22Rv1 (cell line): Measurements from ENCODE around the gene UTY.

Experiments used
- CTCF ChIP-seq: fragments of 450-650 bp; IDR thresholded peaks from 2 replicates; pipeline ENCODE4 v1.5.1; 2017; ENCODE audit warnings: mild to moderate bottlenecking
- ZFX ChIP-seq: fragments of 450-650 bp; IDR thresholded peaks from 2 replicates; pipeline ENCODE4 v1.6.1; 2017; ENCODE audit warnings: antibody characterized with exemption, borderline replicate concordance

- TF ChIP-seq CTCF (no peak), ZFX (no peak)
Measured at GRCh38 chrY:13291199-13291598, 188.6 kb downstream of the UTY start.
